WTC11 (cell line): ENCODE data around the gene WDR62. TPM values are rescaled to one million over a fixed set of nuclear protein-coding genes. Genes with fewer than 3 reads are reported as not detected.

ENCODE experiments used
- ATAC-seq: fragments of 200-7000 bp; cut with Tn5 transposase; 2 replicates; pipeline ENCODE4 v1.10.0; 2021; ENCODE audit warnings: mild to moderate bottlenecking, moderate library complexity
- CTCF ChIA-PET: fragments of 300-600 bp; sonication (Branson Sonifier 250); formaldehyde crosslinking; loops from one replicate; lab custom pipeline; 2021; ENCODE audit warnings: antibody characterized with exemption; lab: Charles Lee
- POLR2A ChIA-PET: fragments of 350-600 bp; sonication (Branson Sonifier 250); formaldehyde crosslinking; loops from one replicate; lab custom pipeline; 2021; ENCODE audit warnings: antibody characterized with exemption; lab: Charles Lee
- DNase-seq: peaks from one replicate; pipeline ENCODE4 v3.0.0; 2021; ENCODE audit warnings: low spot score
- H3K27ac Mint-ChIP-seq: 2 replicates; pipeline ENCODE4 v1.8.0; 2021; ENCODE audit warnings: mixed read lengths
- H3K27me3 Mint-ChIP-seq: 2 replicates; pipeline ENCODE4 v1.8.0; 2021; ENCODE audit warnings: low read depth, mild to moderate bottlenecking, moderate library complexity, mixed read lengths
- H3K36me3 Mint-ChIP-seq: 2 replicates; pipeline ENCODE4 v1.8.0; 2021; ENCODE audit warnings: mixed read lengths
- H3K4me1 Mint-ChIP-seq: 2 replicates; pipeline ENCODE4 v1.8.0; 2022; ENCODE audit warnings: mixed read lengths
- H3K4me3 Mint-ChIP-seq: 2 replicates; pipeline ENCODE4 v1.8.0; 2021; ENCODE audit warnings: mild to moderate bottlenecking, moderate library complexity, mixed read lengths
- H3K9me3 Mint-ChIP-seq: 2 replicates; pipeline ENCODE4 v1.8.0; 2021; ENCODE audit warnings: mixed read lengths
- CBFB ChIP-seq: sonication (generic); formaldehyde crosslinking; IDR thresholded peaks from 2 replicates; pipeline ENCODE4 v1.8.1; 2022; ENCODE audit warnings: mild to moderate bottlenecking, low read depth, missing genetic modification reagents
- ELF4 ChIP-seq: sonication (generic); formaldehyde crosslinking; IDR thresholded peaks from 2 replicates; pipeline ENCODE4 v1.8.1; 2022; ENCODE audit warnings: low read depth, mild to moderate bottlenecking, moderate library complexity, missing genetic modification reagents
- GABPB1 ChIP-seq: sonication (generic); formaldehyde crosslinking; IDR thresholded peaks from 2 replicates; pipeline ENCODE4 v1.8.1; 2023; ENCODE audit warnings: mild to moderate bottlenecking, missing genetic modification reagents
- HMGA2 ChIP-seq: fragments of 250-450 bp; sonication (Bioruptor Pico); IDR thresholded peaks from 2 replicates; pipeline ENCODE4 v1.4.0; 2021; ENCODE audit warnings: mild to moderate bottlenecking, moderate library complexity
- JUN ChIP-seq: sonication (generic); formaldehyde crosslinking; IDR thresholded peaks from 2 replicates; pipeline ENCODE4 v1.8.0; 2023; ENCODE audit warnings: mild to moderate bottlenecking, missing genetic modification reagents
- MYBL2 ChIP-seq: sonication (generic); formaldehyde crosslinking; IDR thresholded peaks from 2 replicates; pipeline ENCODE4 v1.8.1; 2023; ENCODE audit warnings: mild to moderate bottlenecking, moderate library complexity, missing genetic modification reagents
- NR3C1 ChIP-seq: sonication (generic); formaldehyde crosslinking; conservative IDR thresholded peaks from 2 replicates; pipeline ENCODE4 v1.8.1; 2023; ENCODE audit warnings: low read depth, mild to moderate bottlenecking, missing genetic modification reagents
- PRDM15 ChIP-seq: sonication (generic); formaldehyde crosslinking; IDR thresholded peaks from 2 replicates; pipeline ENCODE4 v1.8.0; 2022; ENCODE audit warnings: missing genetic modification reagents
- PRRX2 ChIP-seq: fragments of 250-450 bp; sonication (Bioruptor Pico); IDR thresholded peaks from 2 replicates; pipeline ENCODE4 v1.8.0; 2021; ENCODE audit warnings: mild to moderate bottlenecking
- RELA ChIP-seq: sonication (generic); formaldehyde crosslinking; IDR thresholded peaks from 2 replicates; pipeline ENCODE4 v1.8.1; 2022; ENCODE audit warnings: missing genetic modification reagents, mild to moderate bottlenecking, borderline replicate concordance
- SMAD4 ChIP-seq: sonication (generic); formaldehyde crosslinking; IDR thresholded peaks from 2 replicates; pipeline ENCODE4 v1.8.0; 2022; ENCODE audit warnings: mild to moderate bottlenecking, missing genetic modification reagents
- SOX15 ChIP-seq: fragments of 250-450 bp; sonication (Bioruptor Pico); IDR thresholded peaks from 2 replicates; pipeline ENCODE4 v1.9.0; 2021; ENCODE audit warnings: mild to moderate bottlenecking
- ZNF138 ChIP-seq: sonication (generic); formaldehyde crosslinking; conservative IDR thresholded peaks from 2 replicates; pipeline ENCODE4 v1.8.1; 2022; ENCODE audit warnings: mild to moderate bottlenecking, moderate library complexity, missing genetic modification reagents
- ZNF396 ChIP-seq: fragments of 250-450 bp; sonication (Bioruptor Pico); IDR thresholded peaks from 2 replicates; pipeline ENCODE4 v1.8.0; 2021; ENCODE audit warnings: mild to moderate bottlenecking, moderate library complexity, borderline replicate concordance
- total RNA-seq: library from RNA; stranded (reverse); gene quantifications from 3 replicates; pipeline ENCODE4 v1.2.3, GENCODE V29; 2021
- TF ChIP-seq, protein P1 (sequence below): sonication (generic); formaldehyde crosslinking; IDR thresholded peaks from 2 replicates; pipeline ENCODE4 v1.8.1; 2022; ENCODE audit warnings: low read depth, missing genetic modification reagents, borderline replicate concordance
- TF ChIP-seq, protein P2 (sequence below): fragments of 250-450 bp; sonication (Bioruptor Pico); IDR thresholded peaks from 2 replicates; pipeline ENCODE4 v1.9.0; 2021; ENCODE audit warnings: mild to moderate bottlenecking, borderline replicate concordance
- TF ChIP-seq, protein P3 (sequence below): sonication (generic); formaldehyde crosslinking; IDR thresholded peaks from 2 replicates; pipeline ENCODE4 v1.8.0; 2022; ENCODE audit warnings: mild to moderate bottlenecking, missing genetic modification reagents

WDR62 gene
- total RNA-seq, 1 experiment from 2014 or later, result 40.0 TPM

GRCh38 chr19:36136964-36137686 lies 82.4 kb downstream of the WDR62 start:
- Mint-ChIP-seq H3K4me1 (peaks cover 14% of the 10 kb centered on the region), H3K27me3 (peaks cover 8% of the 10 kb centered on the region), H3K36me3 (peaks cover 7% of the 10 kb centered on the region)
- ATAC-seq (no peak), DNase-seq (no peak)
- POLR2A ChIA-PET, result interaction anchor here (1.6 kb wide), 1 partner anchor 9 kb away, joined by 3 read pairs; no protein-coding TSS in a partner anchor
- TF ChIP-seq, protein P1, sequence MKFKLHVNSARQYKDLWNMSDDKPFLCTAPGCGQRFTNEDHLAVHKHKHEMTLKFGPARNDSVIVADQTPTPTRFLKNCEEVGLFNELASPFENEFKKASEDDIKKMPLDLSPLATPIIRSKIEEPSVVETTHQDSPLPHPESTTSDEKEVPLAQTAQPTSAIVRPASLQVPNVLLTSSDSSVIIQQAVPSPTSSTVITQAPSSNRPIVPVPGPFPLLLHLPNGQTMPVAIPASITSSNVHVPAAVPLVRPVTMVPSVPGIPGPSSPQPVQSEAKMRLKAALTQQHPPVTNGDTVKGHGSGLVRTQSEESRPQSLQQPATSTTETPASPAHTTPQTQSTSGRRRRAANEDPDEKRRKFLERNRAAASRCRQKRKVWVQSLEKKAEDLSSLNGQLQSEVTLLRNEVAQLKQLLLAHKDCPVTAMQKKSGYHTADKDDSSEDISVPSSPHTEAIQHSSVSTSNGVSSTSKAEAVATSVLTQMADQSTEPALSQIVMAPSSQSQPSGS (CRISPR knock-in tag), result no peak
- TF ChIP-seq MYBL2 (CRISPR knock-in tag) (no peak), PRRX2 (CRISPR knock-in tag) (no peak), JUN (no peak), CBFB (CRISPR knock-in tag) (no peak)
- TF ChIP-seq, all 79 proteins: peak for 0
- CTCF ChIA-PET, result interaction anchor here (2.4 kb wide), 1 partner anchor 9 kb away, joined by 22 read pairs; no protein-coding TSS in a partner anchor
- no peak overlapping the region for H3K27ac Mint-ChIP-seq
- H3K9me3 Mint-ChIP-seq, result no peaks in the 10 kb centered on the region
- no peak overlapping the region for H3K4me3 Mint-ChIP-seq

GRCh38 chr19:36139120-36139472 lies 84.4 kb downstream of the WDR62 start:
- ATAC-seq (no peak), DNase-seq (no peak)
- peaks cover 16% of the 10 kb centered on the region for H3K36me3 Mint-ChIP-seq
- H3K4me1 Mint-ChIP-seq, result peaks cover 14% of the 10 kb centered on the region
- H3K27ac Mint-ChIP-seq, result peak overlapping the region; percentile 87; the same call in 1 of the 2 replicates
- POLR2A ChIA-PET, result interaction anchor here (0.7 kb wide), 1 partner anchor 437 kb away, joined by 4 read pairs; no protein-coding TSS in a partner anchor
- H3K4me3 Mint-ChIP-seq, result peak overlapping the region; percentile 99
- peaks cover 8% of the 10 kb centered on the region for H3K27me3 Mint-ChIP-seq
- H3K9me3 Mint-ChIP-seq, result no peaks in the 10 kb centered on the region
- CTCF ChIA-PET, result interaction anchor here (1.0 to 2.0 kb wide), 2 partner anchors 11 kb away, joined by 3 to 18 read pairs; no protein-coding TSS in a partner anchor
- TF ChIP-seq ELF4 (CRISPR knock-in tag) (no peak), MYBL2 (CRISPR knock-in tag) (no peak)
- TF ChIP-seq, protein P2, sequence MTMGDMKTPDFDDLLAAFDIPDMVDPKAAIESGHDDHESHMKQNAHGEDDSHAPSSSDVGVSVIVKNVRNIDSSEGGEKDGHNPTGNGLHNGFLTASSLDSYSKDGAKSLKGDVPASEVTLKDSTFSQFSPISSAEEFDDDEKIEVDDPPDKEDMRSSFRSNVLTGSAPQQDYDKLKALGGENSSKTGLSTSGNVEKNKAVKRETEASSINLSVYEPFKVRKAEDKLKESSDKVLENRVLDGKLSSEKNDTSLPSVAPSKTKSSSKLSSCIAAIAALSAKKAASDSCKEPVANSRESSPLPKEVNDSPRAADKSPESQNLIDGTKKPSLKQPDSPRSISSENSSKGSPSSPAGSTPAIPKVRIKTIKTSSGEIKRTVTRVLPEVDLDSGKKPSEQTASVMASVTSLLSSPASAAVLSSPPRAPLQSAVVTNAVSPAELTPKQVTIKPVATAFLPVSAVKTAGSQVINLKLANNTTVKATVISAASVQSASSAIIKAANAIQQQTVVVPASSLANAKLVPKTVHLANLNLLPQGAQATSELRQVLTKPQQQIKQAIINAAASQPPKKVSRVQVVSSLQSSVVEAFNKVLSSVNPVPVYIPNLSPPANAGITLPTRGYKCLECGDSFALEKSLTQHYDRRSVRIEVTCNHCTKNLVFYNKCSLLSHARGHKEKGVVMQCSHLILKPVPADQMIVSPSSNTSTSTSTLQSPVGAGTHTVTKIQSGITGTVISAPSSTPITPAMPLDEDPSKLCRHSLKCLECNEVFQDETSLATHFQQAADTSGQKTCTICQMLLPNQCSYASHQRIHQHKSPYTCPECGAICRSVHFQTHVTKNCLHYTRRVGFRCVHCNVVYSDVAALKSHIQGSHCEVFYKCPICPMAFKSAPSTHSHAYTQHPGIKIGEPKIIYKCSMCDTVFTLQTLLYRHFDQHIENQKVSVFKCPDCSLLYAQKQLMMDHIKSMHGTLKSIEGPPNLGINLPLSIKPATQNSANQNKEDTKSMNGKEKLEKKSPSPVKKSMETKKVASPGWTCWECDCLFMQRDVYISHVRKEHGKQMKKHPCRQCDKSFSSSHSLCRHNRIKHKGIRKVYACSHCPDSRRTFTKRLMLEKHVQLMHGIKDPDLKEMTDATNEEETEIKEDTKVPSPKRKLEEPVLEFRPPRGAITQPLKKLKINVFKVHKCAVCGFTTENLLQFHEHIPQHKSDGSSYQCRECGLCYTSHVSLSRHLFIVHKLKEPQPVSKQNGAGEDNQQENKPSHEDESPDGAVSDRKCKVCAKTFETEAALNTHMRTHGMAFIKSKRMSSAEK, result no peak

DNA sequence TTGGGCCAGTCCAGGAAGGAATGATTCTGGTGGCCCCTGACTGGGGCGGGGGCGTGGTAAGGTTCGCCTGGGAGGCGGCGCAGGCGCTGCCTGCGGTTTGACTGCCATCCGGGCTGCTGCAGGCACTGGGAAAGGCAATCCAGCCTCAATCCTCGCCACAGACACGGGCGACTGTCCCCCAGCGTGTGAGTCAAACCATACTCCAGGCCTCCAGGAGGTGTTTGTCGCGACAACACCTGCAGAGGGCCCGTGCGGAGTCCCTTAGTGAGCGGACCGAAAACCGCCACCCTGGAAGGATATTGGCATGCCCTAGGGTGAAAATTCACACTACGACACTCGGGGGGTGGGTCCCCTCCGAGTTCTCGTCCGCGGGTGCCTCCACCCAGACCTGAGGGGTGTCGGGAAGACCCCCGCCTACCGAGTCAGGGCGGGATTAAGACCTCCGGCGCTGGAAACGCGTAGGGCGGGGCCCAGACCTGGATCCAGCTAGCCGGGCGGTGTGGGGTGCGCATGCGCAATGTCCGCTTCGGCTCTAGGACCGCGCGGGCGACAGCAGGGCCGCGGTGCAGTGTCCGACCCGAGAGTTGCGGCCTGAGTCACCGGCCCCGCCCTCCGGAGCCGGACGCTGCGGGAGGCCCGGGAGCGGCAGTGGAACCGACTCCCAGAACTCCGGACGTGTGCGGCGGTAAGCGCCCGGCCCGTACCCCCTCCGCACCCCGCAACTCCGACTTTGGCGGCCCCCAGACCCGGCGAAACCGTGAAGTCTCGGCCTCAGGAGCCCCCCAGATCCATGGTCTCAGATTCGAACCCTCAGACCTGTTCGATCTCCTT lies 85.0 kb downstream of the WDR62 start, which contains the start of gene CAPNS1:
Gene CAPNS1 (plus strand): TSS at position 594 of the 831 bp plus-strand sequence. CDS start 946 bp downstream, outside the sequence.
- ChIA-PET POLR2A (interaction anchor here (1.5 to 2.1 kb wide), 2 partner anchors 12 kb away, joined by 4 to 9 read pairs; no protein-coding TSS in a partner anchor), CTCF (interaction anchor here (0.6 to 2.0 kb wide), 2 partner anchors 12 to 78 kb away, joined by 4 to 18 read pairs; no protein-coding TSS in a partner anchor)
- peak within 1 kb of the TSS; percentile 99 for H3K27ac Mint-ChIP-seq
- H3K27me3 Mint-ChIP-seq, result peaks cover 8% of the 10 kb centered on the region
- H3K36me3 Mint-ChIP-seq, result peaks cover 19% of the 10 kb centered on the region
- peak within 1 kb of the TSS; percentile 99 for H3K4me3 Mint-ChIP-seq
- peaks cover 14% of the 10 kb centered on the region for H3K4me1 Mint-ChIP-seq
- ATAC-seq (peak; percentile 62), DNase-seq (peak; percentile 99)
- H3K9me3 Mint-ChIP-seq, result no peaks in the 10 kb centered on the region
- TF ChIP-seq GABPB1 (CRISPR knock-in tag) (no peak), RELA (CRISPR knock-in tag) (no peak), PRDM15 (0 out of 2 replicates have a peak, but pooled peaks have one; percentile 23), SOX15 (CRISPR knock-in tag) (no peak), ZNF138 (no peak), HMGA2 (CRISPR knock-in tag) (no peak), SMAD4 (CRISPR knock-in tag) (no peak), ZNF396 (CRISPR knock-in tag) (no peak), NR3C1 (CRISPR knock-in tag) (no peak)
- TF ChIP-seq, protein P3, sequence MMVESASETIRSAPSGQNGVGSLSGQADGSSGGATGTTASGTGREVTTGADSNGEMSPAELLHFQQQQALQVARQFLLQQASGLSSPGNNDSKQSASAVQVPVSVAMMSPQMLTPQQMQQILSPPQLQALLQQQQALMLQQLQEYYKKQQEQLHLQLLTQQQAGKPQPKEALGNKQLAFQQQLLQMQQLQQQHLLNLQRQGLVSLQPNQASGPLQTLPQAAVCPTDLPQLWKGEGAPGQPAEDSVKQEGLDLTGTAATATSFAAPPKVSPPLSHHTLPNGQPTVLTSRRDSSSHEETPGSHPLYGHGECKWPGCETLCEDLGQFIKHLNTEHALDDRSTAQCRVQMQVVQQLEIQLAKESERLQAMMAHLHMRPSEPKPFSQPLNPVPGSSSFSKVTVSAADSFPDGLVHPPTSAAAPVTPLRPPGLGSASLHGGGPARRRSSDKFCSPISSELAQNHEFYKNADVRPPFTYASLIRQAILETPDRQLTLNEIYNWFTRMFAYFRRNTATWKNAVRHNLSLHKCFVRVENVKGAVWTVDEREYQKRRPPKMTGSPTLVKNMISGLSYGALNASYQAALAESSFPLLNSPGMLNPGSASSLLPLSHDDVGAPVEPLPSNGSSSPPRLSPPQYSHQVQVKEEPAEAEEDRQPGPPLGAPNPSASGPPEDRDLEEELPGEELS (CRISPR knock-in tag), result peak; percentile 61; the same call in 1 of the 2 replicates
